GM18505 (cell line): ENCODE data around the gene RAB4B.
"Not testable (repeated sequence)": the region's sequence is repeated elsewhere in the genome, so short reads cannot be mapped to it uniquely, and the experiment has no call there.

Experiments
- ATAC-seq: cut with Tn5 transposase; IDR thresholded peaks from one replicate; pipeline ENCODE4 v1.9.1; 2021; ENCODE audit not compliant: unreplicated experiment
- POLR2A ChIP-seq: IDR thresholded peaks from 4 replicates; pipeline ENCODE4 v1.6.1; 2011; ENCODE audit warnings: borderline replicate concordance; ENCODE audit not compliant: insufficient read depth, insufficient read length; ENCODE audit errors: extremely low read depth

Gene RAB4B

DNA sequence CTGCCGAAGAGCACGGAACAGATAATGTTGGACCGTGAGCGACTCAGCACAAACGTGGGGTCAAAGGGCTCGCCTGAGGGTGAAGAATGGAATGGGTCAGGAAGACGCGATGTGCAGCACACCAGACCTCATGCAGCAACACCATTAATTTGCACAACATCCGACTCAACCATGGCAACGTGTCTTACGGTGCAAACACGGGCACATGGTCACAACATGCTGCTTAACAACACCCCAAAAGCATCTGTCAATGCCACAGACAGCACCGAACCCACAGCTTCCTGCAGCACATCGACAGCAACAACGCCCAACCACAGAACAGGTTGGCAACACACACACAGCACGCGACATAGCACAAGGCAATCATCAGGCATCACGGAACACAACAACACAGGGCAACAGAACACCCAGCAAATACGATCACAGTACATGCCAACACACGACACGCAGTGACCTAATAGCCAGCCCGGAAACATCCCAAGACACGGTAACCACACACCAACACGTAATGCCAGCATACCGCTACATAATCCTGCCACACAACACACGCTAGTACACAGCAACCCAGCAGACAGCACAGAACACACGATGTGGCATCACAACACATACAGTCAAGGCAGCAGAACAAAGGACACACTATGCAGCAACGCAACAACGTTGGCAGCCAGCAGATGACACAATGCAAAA is 48.8 kb downstream of the RAB4B start:
- not testable (repeated sequence) for ATAC-seq

DNA sequence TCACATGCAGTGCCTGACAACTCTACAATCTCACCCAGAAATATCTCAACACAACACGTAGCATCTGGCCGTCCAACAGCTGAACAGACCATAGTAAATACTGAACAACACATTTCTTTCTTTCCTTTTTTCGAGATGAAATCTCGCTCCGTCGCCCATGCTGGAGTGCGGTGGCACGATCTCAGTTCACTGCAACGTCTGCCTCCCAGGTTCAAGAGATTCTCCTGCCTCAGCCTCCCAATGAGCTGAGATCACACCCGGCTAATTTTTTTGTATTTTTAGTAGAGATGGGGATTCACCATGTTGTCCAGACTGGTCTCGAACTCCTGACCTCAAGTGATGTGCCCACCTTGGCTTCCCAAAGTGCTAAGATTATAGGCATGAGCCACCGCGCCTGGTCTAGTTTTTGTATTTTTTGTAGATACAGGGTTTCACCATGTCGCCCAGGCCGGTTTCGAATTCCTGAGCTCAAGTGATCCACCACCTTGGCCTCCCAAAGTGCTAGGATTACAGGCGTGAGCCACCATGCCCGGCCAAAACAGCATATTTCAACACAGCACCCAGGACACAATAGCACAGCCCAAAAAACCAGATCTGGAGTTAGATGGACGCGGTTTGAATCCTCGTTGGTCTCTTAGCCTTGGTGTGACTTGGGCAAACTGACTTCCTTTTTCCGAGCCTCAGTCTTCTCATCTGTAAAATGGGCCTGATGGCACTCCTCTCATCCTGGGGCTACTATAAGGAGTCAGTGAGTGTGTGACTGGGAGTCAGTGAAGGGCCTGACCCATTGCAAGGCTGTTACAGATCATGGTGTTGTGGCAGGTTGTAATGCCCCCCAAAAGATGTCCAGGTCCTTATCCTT is 49.6 kb downstream of the RAB4B start:
- no peak for TF ChIP-seq POLR2A
- ATAC-seq = no peak

GRCh38 chr19:40829205-40829604 is 51.2 kb downstream of the RAB4B start:
- TF ChIP-seq POLR2A = no peak
- ATAC-seq = no peak

GRCh38 chr19:40830741-40831140 is 52.7 kb downstream of the RAB4B start:
- not testable (repeated sequence) for ATAC-seq

DNA sequence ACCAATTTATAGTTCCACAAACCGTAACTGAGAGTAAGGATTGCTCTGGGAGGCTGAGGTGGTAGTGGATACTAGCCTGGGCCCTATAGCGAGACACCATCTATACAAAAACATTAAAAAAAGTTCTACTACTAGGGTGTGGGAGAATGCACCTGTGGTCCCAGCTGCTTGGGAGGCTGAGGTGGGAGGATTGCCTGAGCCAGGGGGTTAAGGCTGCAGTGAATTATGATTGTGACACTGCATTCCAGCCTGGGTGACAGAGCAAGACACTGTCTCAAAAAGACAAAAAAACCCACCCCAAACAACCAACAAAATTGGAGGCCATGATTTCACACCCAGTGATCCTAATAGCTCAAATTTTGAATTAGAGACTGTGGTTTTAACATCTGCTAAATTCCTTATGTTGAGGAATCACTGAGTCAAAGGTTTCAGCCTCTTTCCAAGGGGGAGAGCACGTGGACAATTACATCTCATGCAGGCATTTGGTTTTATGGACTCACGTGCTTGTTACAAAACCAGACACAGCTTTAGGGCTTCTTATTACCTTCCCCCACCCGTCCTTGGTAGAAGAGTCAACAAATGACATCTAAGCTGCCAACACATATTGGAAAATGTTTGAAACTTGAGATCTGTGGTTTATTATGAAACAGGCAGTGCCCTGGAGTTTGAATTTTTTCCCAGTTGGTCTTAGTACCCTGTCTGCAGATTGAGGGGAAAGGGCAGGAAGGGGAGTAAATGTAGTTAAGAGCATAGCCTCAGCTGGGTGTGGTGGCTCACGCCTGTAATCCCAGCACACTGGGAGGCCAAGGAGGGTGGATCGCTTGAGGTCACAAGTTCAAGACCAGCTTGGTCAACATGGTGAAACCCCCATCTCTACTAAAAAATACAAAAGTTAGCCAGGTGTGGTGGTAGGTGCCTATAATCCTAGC is 53.7 kb downstream of the RAB4B start:
- no peak for ATAC-seq
- TF ChIP-seq POLR2A = no peak

DNA sequence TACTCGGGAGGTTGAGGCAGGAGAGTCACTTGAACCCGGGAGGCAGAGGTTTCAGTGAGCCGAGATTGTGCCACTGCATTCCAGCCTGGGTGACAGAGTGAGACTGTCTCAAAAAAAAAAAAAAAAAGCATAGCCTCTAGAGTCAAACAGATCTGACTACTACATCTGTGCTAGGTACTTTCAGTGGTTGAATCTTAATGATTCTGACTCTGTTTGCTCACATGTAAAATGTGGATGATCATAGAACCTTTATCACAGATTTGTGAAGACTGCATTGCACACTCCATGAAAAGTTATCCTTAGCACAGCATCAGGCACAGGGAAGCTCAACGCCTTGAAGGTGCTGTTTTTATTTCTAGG is 54.4 kb downstream of the RAB4B start:
- ATAC-seq = not testable (repeated sequence)

- not testable (repeated sequence) for ATAC-seq
Measured at GRCh38 chr19:40833728-40834533, 55.9 kb downstream of the RAB4B start.

DNA sequence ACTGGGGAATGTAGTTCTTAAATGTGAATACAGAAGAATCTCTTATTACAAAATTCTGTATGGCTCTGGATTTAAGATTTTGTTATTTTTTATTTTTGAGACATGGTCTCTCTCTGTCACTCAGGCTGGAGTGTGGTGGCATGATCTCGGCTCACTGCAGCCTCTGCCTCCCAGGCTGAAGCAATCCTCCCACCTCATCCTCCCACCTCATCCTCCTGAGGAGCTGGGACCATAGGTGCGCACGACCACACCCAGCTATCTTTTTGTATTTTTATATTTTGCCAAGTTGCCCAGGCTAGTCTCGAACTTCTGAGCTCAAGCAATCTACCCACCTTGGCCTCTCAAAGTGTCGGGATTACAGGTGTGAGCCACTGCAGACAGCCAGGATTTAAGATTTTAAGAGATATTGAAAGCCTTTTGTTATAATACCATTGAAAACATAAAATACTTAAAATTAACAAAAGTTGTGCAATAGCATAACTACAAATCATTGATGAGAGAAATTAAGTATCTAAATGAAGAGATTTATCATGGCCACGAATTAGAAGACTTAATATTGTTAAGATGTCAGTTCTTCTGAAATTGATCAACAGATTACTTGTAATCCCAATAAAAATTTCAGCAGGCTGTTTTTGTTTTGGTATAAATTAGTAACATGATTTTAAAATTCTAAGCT is 58.8 kb downstream of the RAB4B start:
- ATAC-seq = no peak
- TF ChIP-seq POLR2A = no peak

GRCh38 chr19:40838477-40838876 is 60.4 kb downstream of the RAB4B start:
- not testable (repeated sequence) for ATAC-seq

- not testable (repeated sequence) for ATAC-seq
Measured at GRCh38 chr19:40842012-40842411, 64.0 kb downstream of the RAB4B start.

DNA sequence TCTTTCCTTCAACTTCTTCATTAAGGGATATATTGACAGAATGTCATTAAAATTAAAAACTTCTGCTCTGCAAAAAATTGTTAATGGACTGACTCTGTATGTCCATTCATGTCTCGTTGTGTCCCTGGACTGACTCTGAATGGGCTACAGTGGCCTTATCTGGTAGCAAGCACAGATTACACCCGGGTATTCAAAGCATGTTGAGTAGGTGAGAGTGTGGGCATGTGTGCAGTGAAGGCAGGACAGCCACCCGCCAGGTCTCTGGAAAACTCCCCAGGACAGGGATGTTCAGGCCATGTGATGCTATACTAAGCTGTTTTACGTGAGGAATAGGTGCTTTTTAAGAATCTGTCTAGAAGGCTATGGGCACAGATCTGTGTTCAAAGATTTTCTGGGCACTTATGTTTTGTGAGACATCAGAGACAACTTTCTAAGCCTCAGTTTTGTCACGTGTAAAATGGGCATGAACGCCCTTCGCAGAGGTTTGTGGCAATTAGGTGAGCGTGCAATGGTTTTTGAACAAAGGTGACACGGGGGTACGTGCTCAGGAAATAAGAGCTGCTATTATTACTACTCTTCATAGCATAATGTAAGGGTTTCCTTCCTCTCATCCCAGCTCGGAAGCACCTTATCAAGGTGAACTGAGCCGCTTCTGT is 65.1 kb downstream of the RAB4B start:
- not testable (repeated sequence) for ATAC-seq

DNA sequence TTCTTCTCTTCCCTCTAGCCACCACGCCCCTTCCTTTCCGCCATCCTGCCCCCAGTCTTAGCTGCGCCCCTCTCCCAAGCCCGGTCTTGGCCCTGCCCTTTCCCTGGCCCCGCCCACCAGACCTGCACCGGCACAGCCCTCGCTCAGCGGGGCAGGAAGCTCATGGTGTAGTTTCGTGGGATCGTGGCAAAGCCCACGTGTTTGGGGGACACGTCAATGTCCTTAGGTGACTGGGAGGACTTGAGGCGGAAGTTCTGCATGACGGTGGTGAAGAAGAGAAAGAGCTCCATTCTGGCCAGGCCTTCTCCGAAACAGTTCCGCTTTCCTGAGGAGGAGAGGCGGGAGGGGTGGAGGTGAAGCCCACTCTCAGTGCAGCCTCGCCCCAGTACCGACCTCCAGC is 65.6 kb downstream of the RAB4B start:
- ATAC-seq = not testable (repeated sequence)
